Activated naive CD8-positive, alpha-beta T cell treated with anti-CD3 and anti-CD28 coated beads for 36 hours (primary cell): ENCODE results near the gene RETN. TPM values are rescaled to one million over a fixed set of nuclear protein-coding genes. Genes with fewer than 3 reads are reported as not detected.
A peak's percentile ranks its signal among the peaks of the same experiment; 100 is the strongest.

ENCODE experiments used
- DNase-seq: peaks from one replicate; pipeline ENCODE4 v3.0.0; 2021
- H3K27ac Mint-ChIP-seq: one replicate; pipeline ENCODE4 v1.8.0; 2022; ENCODE audit warnings: mild to moderate bottlenecking, moderate library complexity, mixed read lengths
- H3K27me3 Mint-ChIP-seq: one replicate; pipeline ENCODE4 v1.8.0; 2022; ENCODE audit warnings: mild to moderate bottlenecking, mixed read lengths
- H3K36me3 Mint-ChIP-seq: one replicate; pipeline ENCODE4 v1.8.0; 2021; ENCODE audit warnings: mild to moderate bottlenecking, mixed read lengths
- H3K4me1 Mint-ChIP-seq: one replicate; pipeline ENCODE4 v1.8.0; 2021; ENCODE audit warnings: mixed read lengths
- H3K4me3 Mint-ChIP-seq: one replicate; pipeline ENCODE4 v1.8.0; 2022; ENCODE audit warnings: mild to moderate bottlenecking, moderate library complexity, mixed read lengths
- H3K9me3 Mint-ChIP-seq: one replicate; pipeline ENCODE4 v1.8.0; 2022; ENCODE audit warnings: mixed read lengths
- total RNA-seq, 2 experiments: library from RNA; stranded (reverse); gene quantifications; one replicate each; pipeline ENCODE4 v1.2.3, GENCODE V29; 2021

RETN gene
- total RNA-seq, 2 experiments from 2014 or later: not detected

- H3K27ac Mint-ChIP-seq: peak overlapping the region; percentile 94
These were observed 13.5 kb downstream of the RETN start for GRCh38 chr19:7682175-7682855.

DNA sequence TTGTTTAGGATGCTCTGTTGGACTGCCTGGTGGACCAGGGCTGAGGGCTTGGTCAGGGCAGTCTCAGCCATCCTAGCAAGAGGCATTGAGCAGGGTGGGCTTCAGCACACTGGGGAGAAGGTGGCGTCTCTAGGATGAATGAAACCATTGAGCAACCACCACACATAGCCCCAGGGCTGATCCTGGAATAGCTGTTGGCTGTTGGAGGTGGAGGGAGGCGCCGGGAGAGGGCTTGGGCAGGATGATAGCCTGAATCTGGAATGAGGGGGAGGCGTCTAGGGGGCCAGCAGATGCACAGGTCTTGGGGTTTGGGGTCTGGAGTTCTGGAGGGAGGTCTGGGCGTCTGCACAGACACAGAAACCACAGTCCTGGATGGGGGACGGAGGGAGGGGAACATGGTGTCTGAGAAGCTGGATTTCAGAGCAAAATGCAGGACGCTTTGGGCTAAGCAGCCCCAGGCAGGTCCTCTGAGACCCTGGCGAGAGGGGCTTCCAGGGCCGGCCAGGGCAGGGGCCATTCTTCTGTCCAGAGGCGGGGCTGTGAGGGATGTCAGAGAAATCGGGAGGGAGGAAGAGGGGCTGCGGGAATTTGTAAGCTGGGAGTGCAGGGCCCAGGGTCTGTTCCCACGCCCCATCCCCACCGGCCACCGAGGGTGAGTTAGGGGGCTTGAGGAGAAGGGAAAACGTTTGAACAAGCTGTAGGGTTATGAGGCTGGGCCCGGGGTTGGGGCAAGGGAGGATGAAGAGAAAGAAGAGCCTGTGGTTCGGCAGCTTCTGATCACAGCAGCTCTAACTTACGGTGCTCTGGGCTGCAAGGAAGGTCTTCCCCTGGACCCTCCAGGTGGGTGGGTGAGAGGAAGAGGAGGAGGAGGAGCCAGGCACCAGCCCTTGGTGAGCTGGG lies 16.9 kb downstream of the RETN start:
- no peaks in the 10 kb centered on the region for H3K27me3 Mint-ChIP-seq

More at GRCh38 chr19:7682175-7682855, 13.5 kb downstream of the RETN start:
- Mint-ChIP-seq H3K36me3 (peaks cover 11% of the 10 kb centered on the region), H3K9me3 (no peaks in the 10 kb centered on the region), H3K4me1 (peaks cover 38% of the 10 kb centered on the region), H3K27me3 (peaks cover 9% of the 10 kb centered on the region), H3K4me3 (peak overlapping the region; percentile 94)
- DNase-seq: no peak

DNA sequence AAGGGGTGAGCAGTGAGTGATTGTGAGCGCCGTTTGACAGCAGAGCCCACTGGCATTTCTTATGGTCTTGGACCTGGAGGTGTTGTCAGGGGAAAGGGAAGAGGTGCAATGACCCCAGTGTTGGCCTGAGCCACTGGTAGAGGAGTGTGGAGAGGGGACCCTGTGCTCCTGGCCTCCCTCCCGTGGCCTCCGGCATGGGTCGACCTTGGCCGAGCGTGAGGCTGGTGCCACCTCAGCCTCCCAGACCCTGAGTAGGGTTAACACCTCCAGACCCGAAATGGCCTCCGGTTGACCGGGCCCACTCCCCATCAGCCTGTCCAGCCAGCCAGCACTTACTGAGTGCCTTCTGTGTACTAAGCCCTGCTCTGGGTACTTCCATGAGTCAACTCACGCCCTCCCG lies 18.3 kb downstream of the RETN start:
- peaks cover 9% of the 10 kb centered on the region for H3K36me3 Mint-ChIP-seq
- peaks cover 5% of the 10 kb centered on the region for H3K4me1 Mint-ChIP-seq
- no peak overlapping the region for H3K27ac Mint-ChIP-seq

More for the DNA sequence above, 16.9 kb downstream of the RETN start:
- Mint-ChIP-seq H3K4me3 (no peak overlapping the region), H3K36me3 (peaks cover 11% of the 10 kb centered on the region), H3K4me1 (peaks cover 13% of the 10 kb centered on the region), H3K9me3 (no peaks in the 10 kb centered on the region), H3K27ac (no peak overlapping the region)
- DNase-seq: no peak

DNA sequence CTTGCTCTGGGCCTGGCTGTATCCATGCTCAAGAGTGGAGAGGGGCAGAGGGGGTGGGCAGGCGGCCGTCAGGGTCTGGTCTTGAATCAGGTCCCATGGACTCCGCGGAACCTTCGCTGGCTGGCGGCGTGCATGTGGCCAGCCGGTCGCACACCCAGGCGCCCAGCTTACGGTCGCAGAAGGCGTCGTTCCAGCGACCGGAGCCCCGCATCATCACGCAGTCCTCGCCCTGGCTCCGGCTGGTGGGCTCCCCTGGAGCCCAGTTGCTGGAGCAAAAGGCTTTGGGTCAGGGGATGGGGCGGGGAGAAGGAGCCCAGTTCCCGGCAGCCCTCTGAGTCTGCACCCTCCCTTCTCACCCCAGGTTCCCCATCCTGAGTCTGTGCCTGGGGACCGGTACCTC lies 20.3 kb downstream of the RETN start:
- H3K27ac Mint-ChIP-seq: no peak overlapping the region
- H3K4me1 Mint-ChIP-seq: peaks cover 2% of the 10 kb centered on the region
- no peaks in the 10 kb centered on the region for H3K9me3 Mint-ChIP-seq
- H3K4me3 Mint-ChIP-seq: no peak overlapping the region
- H3K36me3 Mint-ChIP-seq: no peaks in the 10 kb centered on the region
- DNase-seq: no peak
- no peaks in the 10 kb centered on the region for H3K27me3 Mint-ChIP-seq

More for the DNA sequence above, 18.3 kb downstream of the RETN start:
- H3K27me3 Mint-ChIP-seq: no peaks in the 10 kb centered on the region
- no peak for DNase-seq
- no peaks in the 10 kb centered on the region for H3K9me3 Mint-ChIP-seq
- no peak overlapping the region for H3K4me3 Mint-ChIP-seq

DNA sequence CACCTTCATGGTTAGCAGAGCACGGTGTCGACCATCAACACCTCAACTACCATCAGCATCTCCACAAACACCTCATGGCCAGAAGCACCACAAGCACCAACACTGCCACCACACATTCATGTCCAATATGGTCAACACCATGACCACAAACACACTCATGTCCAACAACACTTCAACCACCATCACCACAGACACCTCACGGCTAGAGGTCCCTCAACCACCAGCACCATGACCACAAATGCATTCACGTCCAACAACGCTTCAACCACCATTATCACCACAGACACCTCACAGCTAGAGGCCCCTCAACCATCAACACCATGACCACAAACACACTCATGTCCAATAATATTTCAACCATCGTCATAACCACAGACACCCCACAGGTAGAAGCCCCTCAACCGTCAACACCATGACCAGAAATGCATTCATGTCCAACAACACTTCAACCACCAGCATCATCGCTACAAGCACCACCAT lies 22.0 kb downstream of the RETN start:
- Mint-ChIP-seq H3K9me3 (no peaks in the 10 kb centered on the region), H3K4me3 (no peak overlapping the region)

GRCh38 chr19:7691497-7691896 lies 22.6 kb downstream of the RETN start:
- H3K4me1 Mint-ChIP-seq: peaks cover under 1% of the 10 kb centered on the region
- no peak overlapping the region for H3K4me3 Mint-ChIP-seq
- H3K9me3 Mint-ChIP-seq: no peaks in the 10 kb centered on the region
- DNase-seq: no peak
- H3K27me3 Mint-ChIP-seq: peaks cover 1% of the 10 kb centered on the region
- no peaks in the 10 kb centered on the region for H3K36me3 Mint-ChIP-seq
- no peak overlapping the region for H3K27ac Mint-ChIP-seq

More for the DNA sequence above, 22.0 kb downstream of the RETN start:
- Mint-ChIP-seq H3K27me3 (no peaks in the 10 kb centered on the region), H3K36me3 (no peaks in the 10 kb centered on the region), H3K4me1 (no peaks in the 10 kb centered on the region), H3K27ac (no peak overlapping the region)
- DNase-seq: no peak

DNA sequence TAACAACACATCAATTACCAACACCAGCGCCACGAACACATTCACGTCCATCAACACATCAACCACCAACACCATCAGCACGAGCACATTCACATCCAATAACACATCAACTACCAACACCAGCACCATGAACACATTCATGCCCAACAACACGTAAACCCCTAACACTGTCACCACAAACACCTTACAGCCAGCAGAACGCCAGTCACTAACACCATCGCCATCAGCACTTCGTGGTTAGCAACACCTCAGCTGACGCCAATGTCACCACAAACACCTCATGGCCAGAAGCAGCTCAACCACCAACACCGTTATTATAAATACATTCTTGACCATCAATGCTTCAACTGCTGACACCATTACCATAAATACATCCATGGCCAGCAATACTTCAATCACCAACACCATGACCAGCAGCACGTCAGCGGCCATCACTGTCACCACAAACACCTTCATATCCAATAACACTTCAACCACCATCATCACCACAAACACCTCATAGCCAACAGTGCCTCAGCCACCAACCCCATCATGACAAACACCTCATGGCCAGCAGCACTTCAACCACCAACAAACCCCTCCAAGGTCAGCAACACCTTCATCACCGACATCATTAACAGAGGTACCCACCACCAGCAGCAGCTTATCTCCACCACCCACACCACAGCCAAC lies 23.7 kb downstream of the RETN start:
- Mint-ChIP-seq H3K4me1 (peaks cover 2% of the 10 kb centered on the region), H3K27me3 (peaks cover 3% of the 10 kb centered on the region), H3K9me3 (no peaks in the 10 kb centered on the region), H3K36me3 (no peaks in the 10 kb centered on the region), H3K27ac (no peak overlapping the region), H3K4me3 (no peak overlapping the region)
- DNase-seq: no peak

- Mint-ChIP-seq H3K4me1 (peaks cover 14% of the 10 kb centered on the region), H3K9me3 (no peaks in the 10 kb centered on the region), H3K4me3 (no peak overlapping the region), H3K36me3 (no peaks in the 10 kb centered on the region), H3K27me3 (peaks cover 13% of the 10 kb centered on the region), H3K27ac (no peak overlapping the region)
- DNase-seq: no peak
These were observed 25.6 kb downstream of the RETN start for GRCh38 chr19:7694499-7694898.

GRCh38 chr19:7697721-7698287 lies 29.0 kb downstream of the RETN start:
- H3K9me3 Mint-ChIP-seq: no peaks in the 10 kb centered on the region
- H3K27ac Mint-ChIP-seq: no peak overlapping the region
- no peaks in the 10 kb centered on the region for H3K36me3 Mint-ChIP-seq
- H3K4me1 Mint-ChIP-seq: peaks cover 20% of the 10 kb centered on the region
- H3K4me3 Mint-ChIP-seq: no peak overlapping the region
- no peak for DNase-seq
- H3K27me3 Mint-ChIP-seq: peaks cover 13% of the 10 kb centered on the region

- DNase-seq: no peak
- H3K27ac Mint-ChIP-seq: peak overlapping the region; percentile 67
- H3K9me3 Mint-ChIP-seq: no peaks in the 10 kb centered on the region
- peaks cover 13% of the 10 kb centered on the region for H3K27me3 Mint-ChIP-seq
- H3K36me3 Mint-ChIP-seq: no peaks in the 10 kb centered on the region
- peaks cover 24% of the 10 kb centered on the region for H3K4me1 Mint-ChIP-seq
- H3K4me3 Mint-ChIP-seq: no peak overlapping the region
These were observed 29.7 kb downstream of the RETN start for GRCh38 chr19:7698583-7698982.

- DNase-seq: no peak
- H3K4me3 Mint-ChIP-seq: peak overlapping the region; percentile 52
- H3K4me1 Mint-ChIP-seq: peaks cover 28% of the 10 kb centered on the region
- H3K9me3 Mint-ChIP-seq: no peaks in the 10 kb centered on the region
- H3K36me3 Mint-ChIP-seq: no peaks in the 10 kb centered on the region
- peaks cover 15% of the 10 kb centered on the region for H3K27me3 Mint-ChIP-seq
- peak overlapping the region; percentile 67 for H3K27ac Mint-ChIP-seq
These were observed 30.2 kb downstream of the RETN start for GRCh38 chr19:7699003-7699402.

GRCh38 chr19:7699417-7700401 lies 30.9 kb downstream of the RETN start:
- peak overlapping the region; percentile 67 for H3K27ac Mint-ChIP-seq
- H3K9me3 Mint-ChIP-seq: no peaks in the 10 kb centered on the region
- H3K4me1 Mint-ChIP-seq: peaks cover 28% of the 10 kb centered on the region
- DNase-seq: peak; percentile 70
- H3K4me3 Mint-ChIP-seq: peak overlapping the region; percentile 52
- H3K27me3 Mint-ChIP-seq: peaks cover 15% of the 10 kb centered on the region
- no peaks in the 10 kb centered on the region for H3K36me3 Mint-ChIP-seq

GRCh38 chr19:7701049-7701653 lies 32.3 kb downstream of the RETN start:
- H3K27ac Mint-ChIP-seq: no peak overlapping the region
- no peak overlapping the region for H3K4me3 Mint-ChIP-seq
- no peaks in the 10 kb centered on the region for H3K36me3 Mint-ChIP-seq
- no peak for DNase-seq
- H3K27me3 Mint-ChIP-seq: peaks cover 15% of the 10 kb centered on the region
- H3K9me3 Mint-ChIP-seq: no peaks in the 10 kb centered on the region
- peaks cover 42% of the 10 kb centered on the region for H3K4me1 Mint-ChIP-seq
